ENCODE results near the gene AKAP10.
"Not testable (repeated sequence)": the region's sequence is repeated elsewhere in the genome, so short reads cannot be mapped to it uniquely, and the experiment has no call there.

Gene AKAP10

DNA sequence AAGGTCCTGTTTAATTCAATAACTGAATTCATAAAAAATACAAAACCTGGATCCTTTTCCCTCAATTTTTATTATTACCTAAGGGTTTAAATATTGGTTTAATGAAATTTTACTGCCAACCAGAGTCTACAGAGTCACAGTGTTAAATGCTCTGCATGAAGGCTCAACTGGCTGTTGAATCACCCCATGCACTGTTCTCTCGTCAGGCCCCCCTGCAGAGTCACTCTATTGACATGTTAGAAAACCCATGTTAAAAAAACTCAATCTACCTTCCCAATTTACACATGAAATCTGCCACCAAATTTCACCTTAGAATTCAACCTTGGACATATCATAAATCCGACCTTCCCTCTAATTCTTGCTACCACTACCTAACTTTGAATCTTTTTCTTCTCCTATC, 66.6 kb downstream of the AKAP10 start:
- no peak for DNase-seq

DNA sequence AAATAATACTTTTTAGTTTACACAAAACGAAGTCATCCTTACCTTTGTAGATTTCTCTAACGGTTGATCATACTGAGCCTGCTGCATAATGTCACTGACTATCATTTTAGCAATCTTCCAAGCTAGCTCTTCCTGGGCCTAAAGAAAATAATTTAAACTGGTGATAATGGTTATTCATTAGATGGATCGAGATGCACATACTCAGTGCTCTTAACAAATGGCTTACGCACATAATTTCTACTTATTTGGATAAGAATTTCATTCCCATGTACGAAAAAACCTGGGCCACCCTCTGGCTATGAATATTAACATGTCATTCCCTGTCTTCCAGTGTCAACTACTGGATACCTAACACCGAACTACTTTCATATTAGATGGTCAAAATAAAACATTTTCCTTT, 68.5 kb downstream of the AKAP10 start:
- DNase-seq: no peak

DNA sequence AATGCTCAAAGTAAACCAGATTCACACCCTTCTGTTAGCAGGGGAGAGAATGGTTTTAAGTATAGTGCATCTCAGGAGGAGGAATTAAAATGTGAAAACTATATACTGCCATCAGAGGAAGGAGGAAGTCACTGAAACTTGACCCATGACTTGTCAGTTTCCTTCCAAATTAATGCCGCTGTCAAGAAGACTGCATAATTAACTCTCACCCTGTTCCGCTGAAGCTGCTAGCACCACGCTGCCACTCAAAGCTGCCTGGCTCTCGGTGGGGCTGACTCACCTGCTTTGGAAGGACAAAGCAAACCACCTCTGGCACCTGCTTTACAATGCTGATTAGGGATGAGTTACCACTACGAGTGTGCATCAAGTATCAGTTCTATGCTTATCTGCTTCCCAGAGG, 72.1 kb downstream of the AKAP10 start:
- DNase-seq: no peak

DNA sequence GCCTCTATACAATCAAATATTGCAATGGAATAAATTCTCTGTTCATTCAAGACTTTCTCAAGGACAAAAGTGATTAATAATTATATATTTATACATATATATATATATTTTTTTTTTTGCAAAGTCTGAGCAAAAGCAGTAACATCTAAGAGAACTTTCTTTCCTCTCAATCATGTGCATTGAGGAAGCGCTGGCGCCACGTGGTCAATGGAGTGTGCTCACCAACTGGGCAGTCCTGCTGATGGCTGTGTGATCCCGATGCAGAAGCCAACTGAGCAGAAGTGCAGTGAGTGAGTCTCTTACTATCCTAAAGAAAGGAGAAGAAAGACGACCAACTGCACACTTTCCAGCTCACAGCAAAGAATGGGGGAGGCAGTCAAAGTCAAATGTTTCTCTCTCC, 72.7 kb downstream of the AKAP10 start:
- DNase-seq: no peak

GRCh38 chr17:19904412-19904811, 73.2 kb downstream of the AKAP10 start:
- DNase-seq: no peak

- DNase-seq: no peak
Measured at GRCh38 chr17:19900809-19901208, 76.8 kb downstream of the AKAP10 start.

- no peak for DNase-seq
Measured at GRCh38 chr17:19897903-19898302, 79.7 kb downstream of the AKAP10 start.

DNA sequence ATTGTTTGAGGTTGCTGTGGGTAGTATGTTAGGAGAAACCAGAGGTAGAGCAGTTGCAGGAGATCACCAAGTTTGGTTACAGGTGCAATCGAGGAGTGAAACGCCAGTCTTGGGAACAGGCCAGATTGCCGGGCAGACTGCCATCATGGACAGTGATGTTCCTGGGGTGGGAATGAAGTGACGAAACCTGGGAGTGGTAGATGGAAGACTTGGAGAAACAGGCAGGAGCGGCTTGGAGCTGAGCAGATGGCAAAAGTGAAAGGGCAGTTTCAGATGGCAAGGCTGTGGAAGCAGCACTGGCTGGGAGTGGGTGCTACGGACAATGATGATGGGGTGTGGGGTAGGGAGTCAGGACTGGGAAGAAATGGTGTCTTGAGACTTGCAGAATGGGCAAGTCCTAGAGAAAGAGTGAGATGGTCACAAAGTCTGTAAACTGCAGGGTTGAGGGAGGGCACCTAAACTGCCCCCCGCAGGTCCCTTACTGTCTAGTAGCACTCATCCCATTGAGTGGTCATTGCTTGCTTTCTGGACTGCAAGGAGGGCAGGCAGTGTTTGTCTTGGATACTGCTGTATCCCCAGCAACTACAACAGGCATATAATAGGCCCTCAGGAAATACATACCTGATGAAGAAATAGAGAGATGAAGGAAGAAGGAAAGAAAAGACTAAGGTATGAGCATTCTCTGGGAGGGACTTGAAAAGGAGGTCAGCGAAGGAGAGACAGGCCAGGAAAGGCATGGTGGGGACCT, 80.4 kb downstream of the AKAP10 start:
- DNase-seq: no peak

GRCh38 chr17:19896679-19897078, 80.9 kb downstream of the AKAP10 start:
- DNase-seq: no peak

- DNase-seq: not testable (repeated sequence)
Measured at GRCh38 chr17:19890554-19890953, 87.1 kb downstream of the AKAP10 start.

DNA sequence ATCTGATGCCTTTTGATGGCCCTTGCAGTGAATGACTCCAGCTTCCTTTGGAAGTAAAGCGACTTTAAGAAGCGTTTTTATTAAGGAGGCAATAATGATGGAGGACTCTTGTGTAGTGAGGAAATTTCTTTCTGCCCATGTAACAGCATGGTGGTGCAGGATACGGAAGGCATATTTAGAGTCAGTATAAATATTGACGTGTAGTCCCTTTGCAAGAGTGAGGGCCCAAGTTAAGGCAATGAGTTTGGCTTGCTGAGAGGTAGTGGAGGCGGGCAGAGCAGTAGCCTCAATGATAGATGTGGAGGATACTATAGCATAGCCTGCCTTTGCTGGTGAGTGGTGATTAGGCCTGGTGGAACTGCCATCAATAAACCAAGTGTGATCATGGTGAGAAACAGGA, 87.6 kb downstream of the AKAP10 start:
- DNase-seq: not testable (repeated sequence)

GRCh38 chr17:19886116-19886515, 91.5 kb downstream of the AKAP10 start:
- DNase-seq: no peak

DNA sequence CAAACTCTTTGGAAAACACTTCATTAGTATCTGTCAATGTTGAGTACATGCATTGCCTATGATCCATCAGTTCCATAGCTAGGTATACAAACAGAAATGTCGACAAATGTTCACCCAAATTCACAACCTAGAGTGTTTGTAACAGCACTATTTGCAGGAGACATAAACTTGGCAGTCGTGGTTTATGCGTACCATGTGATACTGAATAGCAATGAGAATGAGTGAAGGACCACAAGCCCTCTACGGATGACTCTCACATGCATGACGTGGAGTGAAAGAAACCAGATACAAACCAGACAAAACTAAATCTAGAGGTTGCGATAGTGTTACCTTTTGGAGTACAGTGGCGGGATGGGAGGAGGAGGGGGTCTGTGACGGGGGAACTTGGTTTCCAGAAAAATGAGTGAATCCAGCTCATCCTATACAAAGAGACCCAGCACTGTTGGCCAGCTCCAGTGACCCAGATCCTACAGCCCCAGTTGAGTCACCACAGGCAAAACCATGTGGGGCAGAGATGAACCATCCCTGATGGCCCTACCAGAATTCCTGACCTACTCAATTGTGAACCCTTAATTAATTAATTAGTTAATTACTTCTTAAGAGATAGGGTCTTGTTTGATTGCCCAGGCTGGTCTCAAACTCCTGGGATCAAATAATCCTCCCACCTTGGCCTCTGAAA, 94.0 kb downstream of the AKAP10 start:
- DNase-seq: no peak

GRCh38 chr17:19880393-19880792, 97.2 kb downstream of the AKAP10 start:
- DNase-seq: no peak

GRCh38 chr17:19877364-19877945, 100.2 kb downstream of the AKAP10 start:
- DNase-seq: no peak

DNA sequence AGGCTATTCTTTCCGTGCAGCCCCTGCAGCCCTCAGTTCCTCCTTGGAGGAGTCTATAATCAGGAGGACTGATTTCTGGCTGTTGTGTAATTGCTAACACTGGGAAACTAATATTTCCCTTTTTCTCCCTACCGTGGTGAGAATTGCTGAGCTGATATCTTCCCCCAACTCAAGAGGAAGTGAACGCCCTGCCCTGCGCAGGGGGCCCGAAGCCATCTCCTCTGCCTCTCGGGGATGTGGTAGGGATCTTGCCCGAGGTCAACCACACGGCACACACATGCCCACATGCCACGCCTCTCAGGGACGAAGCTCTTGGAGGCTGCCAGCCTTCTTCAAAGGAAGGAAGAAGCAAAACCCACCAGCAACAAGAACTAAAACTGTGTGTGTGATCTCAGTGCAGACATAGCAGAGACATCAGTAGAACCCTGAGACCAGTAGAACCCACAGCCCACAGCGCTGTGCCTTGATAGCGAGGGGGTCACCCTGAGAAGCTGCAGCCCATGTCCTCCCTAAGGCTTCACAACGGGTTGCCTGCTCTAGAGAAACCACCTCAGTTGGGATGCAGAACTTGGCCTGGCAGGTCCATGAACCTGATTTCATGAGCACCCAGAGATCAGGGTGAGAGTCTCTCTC, 101.0 kb downstream of the AKAP10 start:
- DNase-seq: no peak

GRCh38 chr17:19874256-19874655, 103.4 kb downstream of the AKAP10 start:
- no peak for DNase-seq

DNA sequence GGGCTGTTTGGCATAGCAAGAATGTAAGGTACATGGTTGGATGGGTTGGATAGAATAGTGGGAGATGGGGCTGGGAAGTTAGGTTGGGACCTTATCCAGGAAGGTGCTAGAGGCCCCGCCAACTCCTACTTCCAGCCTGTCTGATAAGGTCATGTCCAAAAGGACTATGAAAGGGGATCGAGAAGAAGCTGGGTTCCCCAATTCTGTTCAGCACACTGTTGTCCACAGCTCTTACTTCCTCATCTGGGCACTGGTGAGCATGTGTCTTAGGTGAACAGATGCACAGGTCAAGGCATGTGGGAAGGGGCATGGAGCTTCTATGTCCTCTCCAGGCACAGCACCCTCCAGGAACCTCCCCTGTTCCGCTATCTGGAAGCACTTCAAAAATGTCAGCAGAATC, 104.3 kb downstream of the AKAP10 start:
- DNase-seq: no peak

DNA sequence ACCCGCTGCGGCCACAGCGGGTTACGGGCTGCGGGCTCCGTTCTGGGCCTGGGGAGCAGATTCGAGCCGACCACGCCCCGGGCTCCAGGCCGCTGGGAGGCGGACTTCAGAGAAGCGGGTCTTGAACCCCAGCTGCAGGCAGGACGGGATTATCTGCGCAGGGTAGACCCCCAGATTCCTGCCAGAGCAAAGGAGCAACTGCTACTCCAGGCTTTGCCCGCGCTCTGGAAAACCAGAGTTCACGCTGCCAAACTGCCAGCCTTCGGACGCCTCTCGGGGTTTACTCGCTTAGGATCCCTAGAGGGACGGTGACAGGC, 109.6 kb downstream of the AKAP10 start:
- no peak for DNase-seq

DNA sequence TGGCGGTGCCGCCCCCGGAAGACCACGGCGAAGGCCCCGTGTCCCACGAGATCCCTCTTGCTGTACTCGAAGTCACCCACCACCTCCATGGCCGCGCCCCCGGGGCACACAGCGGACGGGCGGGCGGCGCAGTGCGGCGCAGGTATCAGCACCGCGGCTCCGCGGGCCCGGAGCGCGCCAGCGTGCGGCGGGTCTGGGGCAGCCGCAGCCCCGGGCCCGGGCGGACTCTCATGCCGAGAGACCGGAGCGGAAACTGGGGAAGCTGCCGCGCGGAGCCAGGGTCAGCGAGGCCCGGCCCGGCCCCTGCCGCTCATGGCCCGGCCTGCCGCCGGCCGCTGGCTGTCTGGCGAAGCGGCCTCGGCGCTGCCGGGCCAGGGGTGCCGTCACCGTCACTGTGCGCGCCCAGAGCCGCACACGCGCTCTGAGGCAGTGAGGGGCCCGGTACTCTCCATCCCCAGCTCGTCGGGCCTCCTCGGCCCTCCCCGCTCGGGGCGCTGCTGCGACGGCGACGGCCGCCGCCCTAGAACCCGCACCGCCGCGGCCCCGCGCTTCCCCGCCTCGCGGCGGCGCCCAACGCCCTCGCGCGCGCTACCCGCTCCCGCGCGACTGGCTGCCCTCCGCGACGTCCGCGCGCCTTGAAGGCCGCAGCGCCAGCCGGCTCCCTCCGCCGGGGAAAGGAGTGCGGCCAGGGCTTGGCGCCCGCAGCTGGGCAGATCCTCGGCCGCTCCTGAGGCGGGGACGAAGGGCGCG, 110.1 kb downstream of the AKAP10 start, which contains the start of gene ULK2:
ULK2 (minus strand) TSS at position 608 of the 750 bp plus-strand sequence; CDS start at position 89, 519 bp downstream.
- DNase-seq: no peak

GRCh38 chr17:19867079-19867328, 110.6 kb downstream of the AKAP10 start:
- DNase-seq: no peak

DNA sequence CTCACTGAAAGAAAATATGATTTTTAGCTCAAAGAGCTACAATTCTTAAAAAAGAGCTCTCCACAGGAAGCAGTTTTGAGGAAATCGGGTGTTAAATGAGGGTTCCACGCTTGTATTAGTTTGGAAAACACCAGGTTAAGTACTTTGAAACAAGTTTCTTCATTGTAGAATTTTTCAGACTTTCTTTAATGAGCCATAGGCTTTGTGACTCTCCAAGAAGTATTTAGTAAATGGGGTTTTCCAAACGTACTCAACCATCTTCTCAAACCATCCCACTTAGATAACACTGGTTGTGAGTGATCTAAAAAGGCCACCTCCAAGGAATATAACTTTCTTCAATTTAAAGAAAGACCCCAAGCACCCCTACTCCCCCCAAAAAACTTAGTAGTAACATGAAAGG, 112.6 kb downstream of the AKAP10 start:
- no peak for DNase-seq

GRCh38 chr17:19860647-19861177, 116.9 kb downstream of the AKAP10 start:
- DNase-seq: not testable (repeated sequence)

Data from GF-D8 (cell line).